Measurements from ENCODE around the gene PLEKHG7. TPM values are rescaled to one million over a fixed set of nuclear protein-coding genes. Genes with fewer than 3 reads are reported as not detected.

The PLEKHG7 gene
- total RNA-seq, 2 experiments from 2014 or later = not detected

DNA sequence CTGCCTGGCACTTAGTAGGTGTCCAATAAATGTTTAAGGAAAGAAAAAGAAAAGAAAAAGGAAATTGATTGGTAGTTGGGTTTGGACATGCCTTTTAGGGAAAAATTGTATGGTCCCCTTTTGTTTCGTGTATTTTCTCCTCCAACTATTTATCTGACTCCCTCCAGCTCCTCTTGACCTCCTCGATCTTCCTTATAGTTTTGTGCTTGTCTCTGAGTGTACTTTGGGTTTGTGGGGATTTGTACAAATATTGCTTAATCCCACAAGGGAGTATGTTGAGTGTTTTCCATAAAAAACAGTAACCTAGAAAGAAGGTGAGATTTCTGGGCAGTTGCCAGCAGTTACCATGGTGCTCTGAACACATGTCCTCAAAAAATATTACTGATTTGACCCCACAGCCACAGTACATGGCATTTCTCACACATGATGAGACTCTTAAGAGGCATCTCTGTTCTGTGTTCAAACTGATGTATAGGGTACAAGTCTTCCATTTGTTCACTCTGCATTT lies 15.7 kb downstream of the PLEKHG7 start:
- intact Hi-C loops (cut with micrococcal nuclease) = no loop called here
- no peak overlapping the region for H3K4me3 Mint-ChIP-seq
- no peaks in the 10 kb centered on the region for H3K4me1 Mint-ChIP-seq (ENCODE audit: low read depth)
- no peak overlapping the region for H3K27ac Mint-ChIP-seq
- DNase-seq = no peak
- ChIA-PET CTCF (no interaction called here), POLR2A (no interaction called here)
- H3K27me3 Mint-ChIP-seq = peaks cover 6% of the 10 kb centered on the region
- no peaks in the 10 kb centered on the region for H3K9me3 Mint-ChIP-seq
- no peaks in the 10 kb centered on the region for H3K36me3 Mint-ChIP-seq

GRCh38 chr12:92719674-92720073 lies 16.9 kb downstream of the PLEKHG7 start:
- no peak overlapping the region for H3K4me3 Mint-ChIP-seq
- intact Hi-C loops (cut with micrococcal nuclease) = no loop called here
- H3K27ac Mint-ChIP-seq = no peak overlapping the region
- H3K4me1 Mint-ChIP-seq (ENCODE audit: low read depth) = no peaks in the 10 kb centered on the region
- H3K27me3 Mint-ChIP-seq = peaks cover 8% of the 10 kb centered on the region
- no peak for DNase-seq
- POLR2A ChIA-PET = no interaction called here
- H3K9me3 Mint-ChIP-seq = peaks cover 3% of the 10 kb centered on the region
- H3K36me3 Mint-ChIP-seq = no peaks in the 10 kb centered on the region
- CTCF ChIA-PET = no interaction called here

GRCh38 chr12:92721130-92721529 lies 18.3 kb downstream of the PLEKHG7 start:
- no peaks in the 10 kb centered on the region for H3K4me1 Mint-ChIP-seq (ENCODE audit: low read depth)
- H3K27me3 Mint-ChIP-seq = peaks cover 8% of the 10 kb centered on the region
- POLR2A ChIA-PET = no interaction called here
- intact Hi-C loops (cut with micrococcal nuclease) = no loop called here
- no peaks in the 10 kb centered on the region for H3K36me3 Mint-ChIP-seq
- H3K4me3 Mint-ChIP-seq = no peak overlapping the region
- no peak for DNase-seq
- CTCF ChIA-PET = no interaction called here
- H3K9me3 Mint-ChIP-seq = peaks cover 10% of the 10 kb centered on the region
- H3K27ac Mint-ChIP-seq = no peak overlapping the region

DNA sequence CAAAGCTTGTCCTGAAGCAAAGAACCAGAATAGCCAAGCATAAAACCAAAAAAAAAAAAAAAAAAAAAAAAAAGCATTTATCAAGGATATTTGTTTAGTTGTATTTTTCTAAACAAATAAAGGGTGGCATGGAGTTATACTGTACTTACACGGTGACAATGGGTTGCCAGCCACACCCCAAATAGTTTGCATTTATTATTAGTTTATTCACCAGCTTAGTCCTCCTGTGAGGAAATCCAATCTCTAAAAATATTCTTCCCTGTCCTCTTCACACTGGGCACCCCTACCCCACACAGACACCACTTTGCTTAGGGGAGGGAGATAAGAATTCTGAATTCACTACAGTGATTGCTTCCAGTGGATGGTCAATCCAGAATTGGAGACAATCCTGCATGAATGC lies 18.9 kb downstream of the PLEKHG7 start:
- CTCF ChIA-PET = no interaction called here
- Mint-ChIP-seq H3K27ac (no peak overlapping the region), H3K4me3 (no peak overlapping the region), H3K27me3 (peaks cover 8% of the 10 kb centered on the region), H3K4me1 (ENCODE audit: low read depth) (no peaks in the 10 kb centered on the region), H3K9me3 (peaks cover 10% of the 10 kb centered on the region), H3K36me3 (no peaks in the 10 kb centered on the region)
- DNase-seq = no peak
- intact Hi-C loops (cut with micrococcal nuclease) = no loop called here
- POLR2A ChIA-PET = no interaction called here

DNA sequence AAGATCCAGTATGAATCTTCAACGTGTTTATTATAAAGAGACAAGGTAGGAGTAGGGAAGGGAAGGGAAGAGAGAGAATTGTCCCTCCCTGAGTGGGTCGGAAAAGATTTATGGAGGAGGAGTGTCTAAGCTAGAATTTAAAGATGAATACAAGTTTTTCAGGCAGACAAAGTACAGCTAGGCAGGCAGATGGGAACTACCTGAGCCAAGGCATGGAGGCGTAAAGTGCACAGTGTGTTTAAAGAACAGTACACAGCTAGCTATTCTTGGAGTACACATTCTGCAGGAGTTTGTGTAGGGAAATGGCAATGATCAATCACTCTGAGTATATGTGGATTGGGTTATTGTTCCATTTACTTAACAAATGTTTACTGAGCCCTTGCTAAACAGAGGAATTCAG lies 20.1 kb downstream of the PLEKHG7 start:
- CTCF ChIA-PET = no interaction called here

GRCh38 chr12:92726850-92727249 lies 24.1 kb downstream of the PLEKHG7 start:
- Mint-ChIP-seq H3K27me3 (peaks cover 7% of the 10 kb centered on the region), H3K4me3 (no peak overlapping the region), H3K36me3 (no peaks in the 10 kb centered on the region), H3K27ac (no peak overlapping the region), H3K4me1 (ENCODE audit: low read depth) (no peaks in the 10 kb centered on the region), H3K9me3 (peaks cover 10% of the 10 kb centered on the region)
- intact Hi-C loops (cut with micrococcal nuclease) = no loop called here
- ChIA-PET POLR2A (interaction anchor here (0.6 kb wide), 1 partner anchor 202 kb away, joined by 3 read pairs; no protein-coding TSS in a partner anchor), CTCF (interaction anchor here (0.7 kb wide), 1 partner anchor 9 kb away, joined by 3 read pairs; no protein-coding TSS in a partner anchor)
- DNase-seq = no peak

More for the DNA sequence above, 20.1 kb downstream of the PLEKHG7 start:
- H3K27me3 Mint-ChIP-seq = peaks cover 6% of the 10 kb centered on the region
- POLR2A ChIA-PET = no interaction called here
- no peak overlapping the region for H3K4me3 Mint-ChIP-seq
- no peak for DNase-seq
- no peaks in the 10 kb centered on the region for H3K4me1 Mint-ChIP-seq (ENCODE audit: low read depth)
- no peak overlapping the region for H3K27ac Mint-ChIP-seq
- peaks cover 10% of the 10 kb centered on the region for H3K9me3 Mint-ChIP-seq
- H3K36me3 Mint-ChIP-seq = no peaks in the 10 kb centered on the region
- intact Hi-C loops (cut with micrococcal nuclease) = no loop called here

DNA sequence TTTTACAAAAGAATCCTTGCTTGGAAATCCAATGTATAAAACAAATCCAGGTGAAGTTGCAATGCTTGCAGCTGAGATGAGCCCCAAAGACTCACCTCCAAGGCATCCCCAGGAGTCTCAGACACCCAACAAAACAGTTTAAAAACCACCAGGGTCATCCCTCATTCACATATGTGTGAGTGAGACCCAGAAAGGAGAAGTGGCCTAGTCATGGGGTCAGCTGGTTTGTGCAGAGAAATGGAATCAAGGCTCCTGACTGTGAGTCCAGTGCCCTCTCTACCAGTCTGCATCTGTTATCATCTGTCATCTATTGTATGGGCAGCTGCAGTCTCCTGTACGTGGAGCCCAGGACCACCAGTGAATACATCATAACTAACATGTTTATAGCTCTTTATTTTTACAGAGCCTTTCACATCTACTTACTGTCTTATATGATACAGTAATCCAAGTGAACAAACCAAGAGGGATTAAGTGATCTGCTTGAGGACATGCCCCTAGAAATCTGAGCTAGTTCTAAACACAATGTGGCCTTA lies 27.1 kb downstream of the PLEKHG7 start:
- no peaks in the 10 kb centered on the region for H3K4me1 Mint-ChIP-seq (ENCODE audit: low read depth)
- intact Hi-C loops (cut with micrococcal nuclease) = no loop called here
- CTCF ChIA-PET = no interaction called here

DNA sequence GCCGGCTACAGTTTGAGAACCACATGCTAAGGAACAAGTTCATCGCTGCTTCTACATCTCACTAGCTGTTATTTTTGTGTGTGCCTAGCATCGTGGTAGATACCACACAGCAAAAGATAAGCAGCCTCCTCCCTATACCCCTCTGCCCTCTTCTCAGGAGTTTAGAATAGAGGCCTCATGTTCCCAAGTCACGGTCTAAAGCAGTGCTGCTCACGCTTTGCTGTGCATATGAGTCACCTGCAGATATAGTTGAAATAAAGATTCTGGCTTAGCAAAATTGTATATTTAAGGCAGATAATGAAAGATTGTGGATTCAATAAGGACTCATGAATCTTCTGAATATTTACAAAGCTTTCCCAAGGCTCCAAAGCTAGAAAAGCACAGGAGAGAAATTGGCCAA lies 28.0 kb downstream of the PLEKHG7 start:
- H3K9me3 Mint-ChIP-seq = no peaks in the 10 kb centered on the region
- no peak overlapping the region for H3K27ac Mint-ChIP-seq
- CTCF ChIA-PET = no interaction called here
- intact Hi-C loops (cut with micrococcal nuclease) = no loop called here
- POLR2A ChIA-PET = no interaction called here
- H3K27me3 Mint-ChIP-seq = peaks cover 9% of the 10 kb centered on the region
- no peaks in the 10 kb centered on the region for H3K36me3 Mint-ChIP-seq
- H3K4me1 Mint-ChIP-seq (ENCODE audit: low read depth) = no peaks in the 10 kb centered on the region
- DNase-seq = no peak
- no peak overlapping the region for H3K4me3 Mint-ChIP-seq

More for the DNA sequence above, 27.1 kb downstream of the PLEKHG7 start:
- Mint-ChIP-seq H3K27ac (no peak overlapping the region), H3K4me3 (no peak overlapping the region), H3K27me3 (peaks cover 9% of the 10 kb centered on the region), H3K9me3 (peaks cover 5% of the 10 kb centered on the region), H3K36me3 (no peaks in the 10 kb centered on the region)
- POLR2A ChIA-PET = no interaction called here
- DNase-seq = no peak

DNA sequence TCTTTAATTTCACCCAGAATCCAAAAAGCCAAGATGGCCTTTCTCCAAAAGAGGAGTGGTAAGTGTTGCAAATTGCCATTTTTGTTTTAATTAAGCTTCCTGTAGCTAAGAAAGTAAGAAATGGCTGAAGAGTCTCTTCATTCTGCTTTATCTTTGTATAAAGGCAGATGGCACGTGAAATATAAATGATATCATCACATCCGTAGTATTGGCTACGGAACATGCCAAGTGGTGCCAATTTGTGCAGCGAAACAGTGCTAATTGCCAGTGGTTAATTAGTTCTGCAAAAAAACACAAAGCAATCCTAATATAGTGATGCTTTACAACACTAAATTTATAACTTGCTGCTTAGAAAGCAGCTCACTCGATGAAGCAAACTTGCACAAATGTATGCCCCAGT lies 29.4 kb downstream of the PLEKHG7 start:
- Mint-ChIP-seq H3K9me3 (no peaks in the 10 kb centered on the region), H3K27me3 (peaks cover 9% of the 10 kb centered on the region), H3K27ac (no peak overlapping the region), H3K4me1 (ENCODE audit: low read depth) (no peaks in the 10 kb centered on the region), H3K4me3 (no peak overlapping the region), H3K36me3 (no peaks in the 10 kb centered on the region)
- no peak for DNase-seq
- ChIA-PET POLR2A (no interaction called here), CTCF (no interaction called here)
- intact Hi-C loops (cut with micrococcal nuclease) = no loop called here

DNA sequence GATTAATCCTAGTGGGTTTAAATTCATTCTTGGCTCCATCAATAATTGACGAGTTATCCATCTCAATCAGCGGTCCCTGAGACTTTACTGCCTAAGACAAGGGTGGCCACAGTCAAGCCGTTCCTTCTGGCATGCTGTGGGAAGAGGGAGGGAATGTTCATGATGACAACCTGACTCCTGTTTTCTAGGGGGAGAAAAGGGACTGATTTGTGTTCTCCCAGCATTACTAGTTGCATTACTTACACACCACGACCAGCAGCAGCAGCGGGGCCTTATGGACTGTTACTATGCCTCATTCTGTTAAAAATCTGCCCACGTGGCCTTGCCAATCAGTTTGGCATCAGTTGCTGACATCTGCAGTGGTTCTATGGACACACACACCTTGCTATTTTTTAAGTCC lies 29.9 kb downstream of the PLEKHG7 start:
- H3K27ac Mint-ChIP-seq = no peak overlapping the region

DNA sequence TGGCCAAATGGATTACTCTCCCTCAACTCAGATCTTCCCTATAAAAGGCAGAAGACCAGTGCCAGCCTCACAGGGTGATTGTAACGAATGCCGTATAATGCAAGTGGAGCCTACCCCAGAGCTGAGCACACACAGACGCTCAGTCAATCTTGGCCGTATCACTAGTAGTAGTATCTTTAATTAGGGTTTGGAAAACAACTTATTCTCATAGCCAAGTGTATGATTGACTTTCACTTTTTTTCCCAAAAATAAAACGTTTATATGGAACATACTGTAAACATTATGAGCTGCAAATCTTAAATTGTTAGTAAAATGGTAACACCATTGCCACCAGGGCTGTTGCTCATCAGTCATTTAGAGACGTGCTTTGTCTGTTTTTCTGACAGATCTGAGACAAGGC lies 30.4 kb downstream of the PLEKHG7 start:
- Mint-ChIP-seq H3K27ac (no peak overlapping the region), H3K4me1 (ENCODE audit: low read depth) (no peaks in the 10 kb centered on the region), H3K36me3 (no peaks in the 10 kb centered on the region), H3K27me3 (peaks cover 9% of the 10 kb centered on the region), H3K9me3 (no peaks in the 10 kb centered on the region), H3K4me3 (no peak overlapping the region)
- intact Hi-C loops (cut with micrococcal nuclease) = no loop called here
- ChIA-PET CTCF (no interaction called here), POLR2A (no interaction called here)
- no peak for DNase-seq

More for the DNA sequence above, 29.9 kb downstream of the PLEKHG7 start:
- no peaks in the 10 kb centered on the region for H3K4me1 Mint-ChIP-seq (ENCODE audit: low read depth)
- intact Hi-C loops (cut with micrococcal nuclease) = no loop called here
- ChIA-PET POLR2A (no interaction called here), CTCF (no interaction called here)
- no peak overlapping the region for H3K4me3 Mint-ChIP-seq
- H3K36me3 Mint-ChIP-seq = no peaks in the 10 kb centered on the region
- DNase-seq = no peak
- no peaks in the 10 kb centered on the region for H3K9me3 Mint-ChIP-seq
- peaks cover 9% of the 10 kb centered on the region for H3K27me3 Mint-ChIP-seq

DNA sequence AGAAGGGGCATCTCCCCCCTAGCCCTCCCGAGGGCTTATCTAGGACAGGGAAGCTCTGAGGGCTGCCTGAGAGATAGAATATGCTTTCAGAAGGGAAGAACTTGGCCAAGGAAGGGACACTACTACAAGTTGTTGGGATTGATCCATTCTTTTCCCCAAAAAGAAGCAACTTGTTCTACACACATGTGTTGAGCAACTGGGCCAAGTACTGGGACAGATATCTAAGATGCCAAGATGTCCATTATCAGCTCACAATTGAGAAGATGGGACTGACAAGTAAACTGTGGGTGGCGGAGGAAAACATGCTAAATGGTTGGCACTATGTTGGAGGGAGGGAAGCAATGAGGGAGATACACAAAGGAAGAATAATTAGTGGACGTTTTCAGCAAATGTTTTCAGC lies 30.9 kb downstream of the PLEKHG7 start:
- Mint-ChIP-seq H3K27me3 (peaks cover 9% of the 10 kb centered on the region), H3K4me3 (no peak overlapping the region), H3K9me3 (no peaks in the 10 kb centered on the region), H3K4me1 (ENCODE audit: low read depth) (no peaks in the 10 kb centered on the region), H3K36me3 (no peaks in the 10 kb centered on the region), H3K27ac (no peak overlapping the region)
- intact Hi-C loops (cut with micrococcal nuclease) = no loop called here
- no peak for DNase-seq
- POLR2A ChIA-PET = no interaction called here
- CTCF ChIA-PET = no interaction called here

DNA sequence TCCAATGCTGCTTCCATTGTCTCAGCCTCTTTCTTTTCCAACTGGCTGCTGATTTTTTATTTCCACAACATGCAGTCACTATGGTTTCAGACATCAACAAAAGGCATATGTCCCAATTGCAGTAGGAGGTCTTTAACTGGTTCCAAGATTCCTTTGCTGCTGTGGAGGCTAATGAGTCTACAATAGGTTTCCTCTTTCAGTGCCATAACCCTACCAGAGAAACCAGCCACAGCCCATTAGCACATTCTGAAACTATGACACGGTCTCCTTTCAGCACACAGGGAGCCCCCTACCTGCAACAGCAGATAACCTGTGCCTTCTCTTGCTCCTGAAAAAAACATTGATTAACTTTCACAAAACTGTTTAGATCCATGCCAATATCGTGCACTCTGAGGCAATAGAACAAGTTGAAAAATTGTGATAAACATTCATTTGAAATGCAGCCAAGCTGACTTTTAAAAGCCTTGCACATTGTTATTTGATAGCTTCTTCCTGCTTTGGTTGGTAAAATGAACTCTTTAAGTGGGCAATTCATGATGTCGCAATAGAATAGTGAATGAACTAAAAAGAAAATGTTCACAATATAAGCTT lies 32.4 kb downstream of the PLEKHG7 start:
- H3K9me3 Mint-ChIP-seq = no peaks in the 10 kb centered on the region
- no peak overlapping the region for H3K4me3 Mint-ChIP-seq
- intact Hi-C loops (cut with micrococcal nuclease) = no loop called here
- POLR2A ChIA-PET = no interaction called here
- H3K27ac Mint-ChIP-seq = no peak overlapping the region
- no peaks in the 10 kb centered on the region for H3K36me3 Mint-ChIP-seq
- DNase-seq = no peak
- H3K27me3 Mint-ChIP-seq = peaks cover 9% of the 10 kb centered on the region
- CTCF ChIA-PET = interaction anchor here (0.6 kb wide), 1 partner anchor 572 kb away, joined by 3 read pairs; no protein-coding TSS in a partner anchor
- H3K4me1 Mint-ChIP-seq (ENCODE audit: low read depth) = no peaks in the 10 kb centered on the region

All from activated CD4-positive, alpha-beta memory T cell treated with anti-CD3 and anti-CD28 coated beads for 36 hours (primary cell).